Mononuclear cell (primary cell): ENCODE measurements around the gene AIRE. TPM values are rescaled to one million over a fixed set of nuclear protein-coding genes. Genes with fewer than 3 reads are reported as not detected.

Experiments
- H3K27me3 ChIP-seq: 2 replicates; pipeline ENCODE4 v1.6.0; 2011; ENCODE audit warnings: low read length, control low read depth; ENCODE audit not compliant: insufficient read depth
- H3K4me1 ChIP-seq: 2 replicates; pipeline ENCODE4 v1.5.1; 2011; ENCODE audit warnings: mild to moderate bottlenecking, low read length, control low read depth; ENCODE audit not compliant: insufficient read depth
- H3K4me3 ChIP-seq: 2 replicates; pipeline ENCODE4 v1.5.1; 2011; ENCODE audit warnings: mild to moderate bottlenecking, low read length, moderate library complexity
- H3K9me3 ChIP-seq: 2 replicates; pipeline ENCODE4 v1.5.1; 2011; ENCODE audit warnings: low read depth, mild to moderate bottlenecking, control low read depth, low read length
- total RNA-seq: library from RNA; depleted of rRNA; stranded (reverse); fragments of >200 nt; gene quantifications from one replicate; pipeline ENCODE4 v1.2.3, GENCODE V29; 2012

The AIRE gene
- total RNA-seq, 1 donor, result 0.10 TPM

- H3K4me3 ChIP-seq, result no peak within 1 kb of the TSS
- no peaks in the 10 kb centered on the region for H3K9me3 ChIP-seq
- H3K27me3 ChIP-seq, result no peaks in the 10 kb centered on the region
- H3K4me1 ChIP-seq, result no peaks in the 10 kb centered on the region
Measured at GRCh38 chr21:44261675-44262295, 23.9 kb upstream of the AIRE start, which contains the start of gene DNMT3L. DNMT3L (minus strand) TSS chr21:44261897; CDS start chr21:44261259, 638 bp downstream.

GRCh38 chr21:44262338-44263056, 23.2 kb upstream of the AIRE start:
- no peak overlapping the region for H3K4me3 ChIP-seq
- H3K27me3 ChIP-seq, result no peaks in the 10 kb centered on the region
- no peaks in the 10 kb centered on the region for H3K4me1 ChIP-seq
- no peaks in the 10 kb centered on the region for H3K9me3 ChIP-seq

GRCh38 chr21:44263221-44263760, 22.4 kb upstream of the AIRE start:
- Histone ChIP-seq H3K27me3 (no peaks in the 10 kb centered on the region), H3K4me1 (no peaks in the 10 kb centered on the region), H3K4me3 (no peak overlapping the region), H3K9me3 (no peaks in the 10 kb centered on the region)

GRCh38 chr21:44263768-44264167, 21.9 kb upstream of the AIRE start:
- Histone ChIP-seq H3K4me3 (no peak overlapping the region), H3K4me1 (no peaks in the 10 kb centered on the region), H3K27me3 (no peaks in the 10 kb centered on the region), H3K9me3 (no peaks in the 10 kb centered on the region)

GRCh38 chr21:44265734-44266270, 19.9 kb upstream of the AIRE start:
- Histone ChIP-seq H3K4me3 (no peak overlapping the region), H3K9me3 (no peaks in the 10 kb centered on the region), H3K27me3 (no peaks in the 10 kb centered on the region), H3K4me1 (no peaks in the 10 kb centered on the region)

GRCh38 chr21:44267655-44268142, 18.0 kb upstream of the AIRE start:
- Histone ChIP-seq H3K4me1 (no peaks in the 10 kb centered on the region), H3K27me3 (no peaks in the 10 kb centered on the region), H3K4me3 (no peak overlapping the region), H3K9me3 (no peaks in the 10 kb centered on the region)

- H3K9me3 ChIP-seq, result no peaks in the 10 kb centered on the region
- H3K4me3 ChIP-seq, result no peak overlapping the region
- H3K4me1 ChIP-seq, result no peaks in the 10 kb centered on the region
- H3K27me3 ChIP-seq, result no peaks in the 10 kb centered on the region
Measured at GRCh38 chr21:44269090-44269489, 16.6 kb upstream of the AIRE start.

- Histone ChIP-seq H3K9me3 (no peaks in the 10 kb centered on the region), H3K4me1 (no peaks in the 10 kb centered on the region), H3K4me3 (no peak overlapping the region), H3K27me3 (no peaks in the 10 kb centered on the region)
Measured at GRCh38 chr21:44271558-44272283, 14.0 kb upstream of the AIRE start.

GRCh38 chr21:44272284-44272858, 13.3 kb upstream of the AIRE start:
- Histone ChIP-seq H3K4me3 (no peak overlapping the region), H3K9me3 (no peaks in the 10 kb centered on the region), H3K27me3 (no peaks in the 10 kb centered on the region), H3K4me1 (no peaks in the 10 kb centered on the region)

GRCh38 chr21:44273046-44273445, 12.6 kb upstream of the AIRE start:
- no peaks in the 10 kb centered on the region for H3K4me1 ChIP-seq

GRCh38 chr21:44275041-44275440, 10.6 kb upstream of the AIRE start:
- Histone ChIP-seq H3K4me1 (no peaks in the 10 kb centered on the region), H3K27me3 (no peaks in the 10 kb centered on the region), H3K9me3 (no peaks in the 10 kb centered on the region), H3K4me3 (no peak overlapping the region)

More at GRCh38 chr21:44273046-44273445, 12.6 kb upstream of the AIRE start:
- Histone ChIP-seq H3K9me3 (no peaks in the 10 kb centered on the region), H3K4me3 (no peak overlapping the region), H3K27me3 (no peaks in the 10 kb centered on the region)

GRCh38 chr21:44279354-44280260, 6.1 kb upstream of the AIRE start:
- no peak overlapping the region for H3K4me3 ChIP-seq
- H3K9me3 ChIP-seq, result no peaks in the 10 kb centered on the region
- H3K4me1 ChIP-seq, result no peaks in the 10 kb centered on the region
- H3K27me3 ChIP-seq, result no peaks in the 10 kb centered on the region

GRCh38 chr21:44281801-44282200, 3.9 kb upstream of the AIRE start:
- no peaks in the 10 kb centered on the region for H3K9me3 ChIP-seq
- no peaks in the 10 kb centered on the region for H3K27me3 ChIP-seq
- H3K4me1 ChIP-seq, result no peaks in the 10 kb centered on the region
- H3K4me3 ChIP-seq, result no peak overlapping the region

GRCh38 chr21:44282370-44282769, 3.3 kb upstream of the AIRE start:
- Histone ChIP-seq H3K4me1 (no peaks in the 10 kb centered on the region), H3K9me3 (no peaks in the 10 kb centered on the region), H3K27me3 (no peaks in the 10 kb centered on the region), H3K4me3 (no peak overlapping the region)
